Spleen (tissue), 11 donors: Measurements from ENCODE around the gene NFATC2. TPM values are rescaled to one million over a fixed set of nuclear protein-coding genes. Genes with fewer than 3 reads are reported as not detected.

Experiments
- DNase-seq: peaks from one replicate; pipeline ENCODE4 v3.0.0-alpha.2; 2020
- H3K27ac ChIP-seq, 8 donors: fragments of 200-600 bp; sonication (generic) in 7 of 8; 1 replicate in 4 of 8; 2 replicates in 4 of 8; pipeline versions ENCODE4 v1.5.0 to v1.8.0; 2016 to 2021; ENCODE audit warnings: inconsistent platforms in 4 of 8, mild to moderate bottlenecking in 4 of 8, moderate library complexity in 1 of 8
- H3K27me3 ChIP-seq, 7 donors: fragments of 200-600 bp; sonication (generic) in 6 of 7; replicated peaks in 1 of 7; 1 replicate in 4 of 7; 2 replicates in 3 of 7; pipeline versions ENCODE4 v1.5.0 to v1.8.0; 2016 to 2021; ENCODE audit warnings: inconsistent platforms in 3 of 7, mild to moderate bottlenecking in 1 of 7
- H3K36me3 ChIP-seq, 6 donors: fragments of 200-600 bp; sonication (generic) in 5 of 6; 1 replicate in 4 of 6; 2 replicates in 2 of 6; pipeline versions ENCODE4 v1.5.0 to v1.8.0; 2016 to 2021; ENCODE audit warnings: inconsistent platforms in 2 of 6
- H3K4me1 ChIP-seq, 6 donors: fragments of 200-600 bp; sonication (generic) in 5 of 6; 1 replicate in 3 of 6; 2 replicates in 3 of 6; pipeline versions ENCODE4 v1.5.0 to v1.8.0; 2016 to 2021; ENCODE audit warnings: inconsistent platforms in 3 of 6
- H3K4me3 ChIP-seq, 8 donors: fragments of 200-600 bp; sonication (generic) in 7 of 8; 1 replicate in 4 of 8; 2 replicates in 4 of 8; pipeline versions ENCODE4 v1.5.0 to v1.8.0; 2016 to 2021; ENCODE audit warnings: inconsistent platforms in 4 of 8, mild to moderate bottlenecking in 4 of 8, moderate library complexity in 2 of 8
- H3K9me3 ChIP-seq, 8 donors: fragments of 200-600 bp; sonication (generic) in 7 of 8; 1 replicate in 4 of 8; 2 replicates in 4 of 8; pipeline versions ENCODE4 v1.5.0 to v1.8.0; 2016 to 2021; ENCODE audit warnings: inconsistent platforms in 4 of 8
- POLR2A ChIP-seq, 3 donors: fragments of 450-650 bp; IDR thresholded peaks; one replicate each; pipeline ENCODE4 v1.5.1; 2017; ENCODE audit warnings: antibody characterized with exemption in 3 of 3, mild to moderate bottlenecking in 1 of 3
- POLR2AphosphoS5 ChIP-seq, 3 donors: sonication (generic); formaldehyde crosslinking; IDR thresholded peaks; one replicate each; pipeline ENCODE4 v1.5.1; 2017; ENCODE audit warnings: antibody characterized with exemption in 3 of 3
- WGBS, 5 donors: extraction: QIAGEN DNeasy Blood & Tissue Kit in 3 of 5; methylation state at CpG; one replicate each; pipeline versions ENCODE4 v1.1.5 to v1.1.7; 2013 to 2018; 5-methylcytosine and 5-hydroxymethylcytosine counted together
- intact Hi-C: fragments of 100-400 bp; cut with DNase I; formaldehyde crosslinking; loops from one replicate; pipeline ENCODE4 v1.15.0; 2023; ENCODE audit warnings: low total_unique reads
- polyA plus RNA-seq, 3 donors: library from polyadenylated mRNA; stranded (reverse); fragments of 200-250 nt; gene quantifications; one replicate each; pipeline ENCODE4 v1.2.1, GENCODE V29; 2013
- total RNA-seq, 7 donors: library from RNA; depleted of rRNA in 3 of 7; stranded (reverse); fragments of >200 nt in 3 of 7; fragmentation: NEBNext Ultra II Directional in 4 of 7; extraction: Animal tissue kit (Norgen Biotek cat#: 25700) in 4 of 7; gene quantifications; one replicate each; pipeline versions ENCODE4 v1.1.0 to v1.2.1, GENCODE V29; 2016 to 2021
- TF ChIP-seq, protein P1 (sequence below), 11 experiments: fragments of 200-600 bp in 7 of 11; fragments of 450-650 bp in 4 of 11; sonication (generic) in 4 of 11; IDR thresholded peaks in 8 of 11; conservative IDR thresholded peaks in 3 of 11; 1 replicate in 7 of 11; 2 replicates in 4 of 11; pipeline versions ENCODE4 v1.4.0 to v1.8.0; 2016 to 2021; ENCODE audit warnings: antibody characterized with exemption in 11 of 11, inconsistent platforms in 4 of 11, mild to moderate bottlenecking in 1 of 11
- donor health status: healthy with polysubstance abuse.
- donor health status: DM: no; HTN: no; CAD: no; lungs with moderate emphysema.
- donor health status: DM: no; HTN: no; CAD: no.
- donor health status: Bipolar disorder and iron deficiency.
- donor health status: healthy.
- donor health status: DM: no; HTN: no; CAD: no.
- donor health status: DM: yes; HTN: yes; CAD: no.

Gene NFATC2
- total and polyA plus RNA-seq, 10 donors, result 6.5 to 42.9 (median 34.5) TPM

DNA sequence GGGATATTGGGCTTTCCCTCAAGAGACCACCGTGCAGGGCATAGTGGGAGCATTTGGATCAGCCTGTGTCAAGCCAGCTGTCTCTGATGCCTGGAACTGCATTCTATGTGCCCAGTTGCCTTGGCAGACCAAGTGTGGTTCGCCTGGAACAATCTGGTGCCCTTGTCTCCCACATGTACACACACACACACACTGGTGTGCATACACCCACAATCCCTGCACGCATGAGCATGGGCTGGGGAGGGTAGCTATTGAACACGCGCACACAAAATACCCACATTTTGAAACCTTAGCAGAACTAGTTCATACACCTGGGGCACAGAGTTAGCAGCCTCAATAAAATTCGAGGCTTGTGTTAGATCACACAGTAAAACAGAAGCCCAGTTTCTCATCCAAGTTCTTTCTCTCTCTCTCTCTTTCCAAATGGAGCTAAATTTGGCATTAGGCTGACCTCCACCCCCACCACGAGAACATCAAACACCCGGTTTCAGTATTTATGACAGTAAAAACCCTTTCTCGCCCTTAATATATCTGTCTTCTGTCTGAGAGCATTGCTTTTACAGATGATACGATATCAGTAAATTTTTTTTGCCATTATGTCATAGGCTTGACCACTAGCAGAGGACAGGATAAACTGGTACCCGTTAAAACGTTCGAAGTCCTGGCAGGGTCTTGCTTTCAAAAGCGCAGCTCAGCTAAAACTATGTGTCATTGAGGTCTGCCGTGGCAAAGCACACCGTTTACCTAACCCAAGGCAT is 18.2 kb upstream of the NFATC2 start:
- H3K27me3 ChIP-seq, result peaks cover 0 to 82% (median 36%) of the 10 kb centered on the region in 7 donors
- H3K27ac ChIP-seq, result no peak overlapping the region
- no peaks in the 10 kb centered on the region for H3K36me3 ChIP-seq
- DNase-seq, result no peak
- TF ChIP-seq, protein P1, sequence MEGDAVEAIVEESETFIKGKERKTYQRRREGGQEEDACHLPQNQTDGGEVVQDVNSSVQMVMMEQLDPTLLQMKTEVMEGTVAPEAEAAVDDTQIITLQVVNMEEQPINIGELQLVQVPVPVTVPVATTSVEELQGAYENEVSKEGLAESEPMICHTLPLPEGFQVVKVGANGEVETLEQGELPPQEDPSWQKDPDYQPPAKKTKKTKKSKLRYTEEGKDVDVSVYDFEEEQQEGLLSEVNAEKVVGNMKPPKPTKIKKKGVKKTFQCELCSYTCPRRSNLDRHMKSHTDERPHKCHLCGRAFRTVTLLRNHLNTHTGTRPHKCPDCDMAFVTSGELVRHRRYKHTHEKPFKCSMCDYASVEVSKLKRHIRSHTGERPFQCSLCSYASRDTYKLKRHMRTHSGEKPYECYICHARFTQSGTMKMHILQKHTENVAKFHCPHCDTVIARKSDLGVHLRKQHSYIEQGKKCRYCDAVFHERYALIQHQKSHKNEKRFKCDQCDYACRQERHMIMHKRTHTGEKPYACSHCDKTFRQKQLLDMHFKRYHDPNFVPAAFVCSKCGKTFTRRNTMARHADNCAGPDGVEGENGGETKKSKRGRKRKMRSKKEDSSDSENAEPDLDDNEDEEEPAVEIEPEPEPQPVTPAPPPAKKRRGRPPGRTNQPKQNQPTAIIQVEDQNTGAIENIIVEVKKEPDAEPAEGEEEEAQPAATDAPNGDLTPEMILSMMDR (IDR thresholded peaks at IDR 0.05 in 8 of 11, conservative IDR thresholded peaks at IDR 0.05 in 3 of 11), result no peak
- TF ChIP-seq POLR2A (IDR thresholded peaks at IDR 0.05), result no peak
- TF ChIP-seq POLR2AphosphoS5 (IDR thresholded peaks at IDR 0.05), result no peak
- no peak overlapping the region for H3K4me3 ChIP-seq
- no peaks in the 10 kb centered on the region for H3K9me3 ChIP-seq
- WGBS, 5 donors, result 41 to 53% (median 48%) methylated on average over 16 of the region's 16 CpGs
- H3K4me1 ChIP-seq, result peaks cover 13 to 42% (median 32%) of the 10 kb centered on the region in 6 donors
- intact Hi-C loops, result no loop called here

DNA sequence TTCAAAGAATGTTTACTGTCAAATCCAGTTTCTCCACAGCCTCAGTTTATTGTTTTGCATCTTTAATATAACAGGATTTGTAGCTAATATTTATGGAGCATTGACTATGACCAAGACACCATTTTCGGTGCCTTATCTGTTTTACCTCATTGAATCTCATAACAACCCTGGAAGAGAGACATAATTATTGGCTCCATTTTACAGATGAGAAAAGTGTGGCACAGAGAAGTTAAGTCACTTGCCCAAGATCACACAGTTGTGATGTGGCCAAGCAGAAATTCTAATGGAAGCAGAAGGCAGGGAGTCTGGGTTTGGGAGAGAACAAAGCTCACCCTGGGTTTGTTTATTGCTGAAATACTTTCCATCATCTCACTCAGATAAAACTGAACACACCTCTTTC is 17.5 kb upstream of the NFATC2 start:
- Histone ChIP-seq H3K36me3 (no peaks in the 10 kb centered on the region), H3K27ac (no peak overlapping the region), H3K4me1 (peaks cover 13 to 42% (median 32%) of the 10 kb centered on the region in 6 donors), H3K27me3 (peaks cover 0 to 82% (median 36%) of the 10 kb centered on the region in 7 donors), H3K9me3 (no peaks in the 10 kb centered on the region), H3K4me3 (no peak overlapping the region)
- intact Hi-C loops, result no loop called here
- no peak for DNase-seq
- TF ChIP-seq POLR2AphosphoS5 (IDR thresholded peaks at IDR 0.05), result no peak
- 90 to 94% (median 94%) methylated on average over 1 of the region's 1 CpG for WGBS, 5 donors

DNA sequence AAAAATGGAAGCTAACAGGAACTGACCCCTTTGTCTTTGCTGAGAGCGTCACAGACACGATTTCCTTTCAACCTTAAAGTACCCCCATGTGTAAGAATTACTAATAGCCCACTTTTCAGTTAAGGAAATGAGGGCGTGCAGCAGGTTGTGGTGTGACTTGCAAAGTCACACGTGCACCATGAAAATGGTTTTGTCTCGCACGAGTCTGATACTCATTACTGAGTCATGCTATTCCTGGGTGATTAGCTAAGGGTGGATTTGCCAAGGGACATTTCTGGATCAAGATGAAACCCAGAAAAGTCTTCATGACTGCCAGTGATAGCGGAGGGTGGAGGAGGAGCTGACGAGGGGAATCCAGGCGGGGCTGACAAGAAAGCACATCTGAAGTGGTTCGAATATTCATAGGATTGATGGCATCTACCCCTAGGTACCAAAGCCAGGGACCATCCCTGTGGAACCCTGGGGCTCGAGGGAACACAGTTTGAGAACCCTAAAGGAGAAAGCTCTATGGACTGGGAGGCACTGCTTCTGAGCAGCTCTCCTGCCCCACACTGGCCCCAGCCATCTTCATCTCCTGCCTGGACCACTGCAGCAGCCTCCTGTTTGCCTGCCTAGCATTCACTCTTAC is 12.1 kb upstream of the NFATC2 start:
- Histone ChIP-seq H3K9me3 (no peaks in the 10 kb centered on the region), H3K4me1 (no peaks in the 10 kb centered on the region), H3K27ac (no peak overlapping the region), H3K27me3 (peaks cover 0 to 29% (median 2%) of the 10 kb centered on the region in 7 donors), H3K4me3 (no peak overlapping the region), H3K36me3 (no peaks in the 10 kb centered on the region)
- intact Hi-C loops, result no loop called here
- no peak for TF ChIP-seq POLR2A (IDR thresholded peaks at IDR 0.05)
- TF ChIP-seq, protein P1 (IDR thresholded peaks at IDR 0.05 in 8 of 11, conservative IDR thresholded peaks at IDR 0.05 in 3 of 11), result no peak
- TF ChIP-seq POLR2AphosphoS5 (IDR thresholded peaks at IDR 0.05), result no peak
- WGBS, 5 donors, result 47 to 57% (median 54%) methylated on average over 11 of the region's 11 CpGs
- no peak for DNase-seq

DNA sequence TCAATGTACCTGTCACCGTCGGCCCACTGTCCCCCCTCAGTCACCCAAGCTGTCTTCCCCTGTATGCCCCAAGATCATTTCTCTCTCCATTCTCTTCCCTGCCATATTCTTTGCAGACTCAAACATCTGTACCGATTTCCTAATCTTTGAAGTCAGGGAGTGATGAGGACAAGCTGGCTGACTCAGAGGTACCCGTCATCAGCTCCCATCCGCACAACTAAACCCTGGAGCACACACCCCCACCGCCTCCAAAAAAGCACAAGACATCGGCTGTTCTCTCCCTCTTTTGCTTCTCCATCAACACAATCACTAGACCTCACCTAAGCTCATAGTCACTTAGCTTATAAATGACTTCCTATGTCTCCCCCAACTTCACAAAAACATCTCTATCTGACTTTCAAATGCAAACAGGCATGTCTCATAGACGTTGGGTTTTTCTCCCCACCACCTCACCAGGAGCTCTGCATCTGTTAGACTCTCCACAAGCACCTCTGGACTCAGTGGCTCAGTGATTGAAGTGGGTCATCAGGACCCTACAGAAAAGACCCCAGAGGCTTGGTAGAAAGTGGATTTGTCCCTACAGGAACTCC is 11.5 kb upstream of the NFATC2 start:
- intact Hi-C loops, result no loop called here
- WGBS, 5 donors, result 62 to 73% (median 69%) methylated on average over 8 of the region's 8 CpGs
- Histone ChIP-seq H3K4me3 (no peak overlapping the region), H3K27ac (no peak overlapping the region), H3K36me3 (no peaks in the 10 kb centered on the region), H3K9me3 (no peaks in the 10 kb centered on the region), H3K27me3 (peaks cover 0 to 23% (median 0%) of the 10 kb centered on the region in 7 donors), H3K4me1 (no peaks in the 10 kb centered on the region)
- DNase-seq, result no peak
- TF ChIP-seq POLR2A (IDR thresholded peaks at IDR 0.05), result no peak
- TF ChIP-seq, protein P1 (IDR thresholded peaks at IDR 0.05 in 8 of 11, conservative IDR thresholded peaks at IDR 0.05 in 3 of 11), result no peak
- no peak for TF ChIP-seq POLR2AphosphoS5 (IDR thresholded peaks at IDR 0.05)
